ENCODE results near the gene CYP26B1. TPM values are rescaled to one million over a fixed set of nuclear protein-coding genes. Genes with fewer than 3 reads are reported as not detected.

Gene CYP26B1
- total RNA-seq, 1 experiment from 2014 or later = 0.42 TPM

GRCh38 chr2:72117718-72118117, 29.9 kb downstream of the CYP26B1 start:
- no peak overlapping the region for H3K27ac Mint-ChIP-seq
- no peak for DNase-seq (ENCODE audit: low spot score)
- H3K9me3 Mint-ChIP-seq = peaks cover 8% of the 10 kb centered on the region
- ATAC-seq = no peak
- no peaks in the 10 kb centered on the region; the same call in none of the 2 replicates for H3K27me3 Mint-ChIP-seq (ENCODE audit: low read depth)
- no peak overlapping the region for H3K4me3 Mint-ChIP-seq
- CTCF ChIA-PET = interaction anchor here (0.7 to 2.7 kb wide), 3 partner anchors 194 to 561 kb away, joined by 3 to 24 read pairs (median 9); no protein-coding TSS in a partner anchor
- POLR2A ChIA-PET = no interaction called here
- H3K36me3 Mint-ChIP-seq = no peaks in the 10 kb centered on the region; the same call in 1 of the 2 replicates
- TF ChIP-seq MYBL2 (CRISPR knock-in tag; IDR thresholded peaks at IDR 0.05) (no peak), IRF1 (CRISPR knock-in tag; IDR thresholded peaks at IDR 0.05) (no peak), ESRRA (CRISPR knock-in tag; IDR thresholded peaks at IDR 0.05; ENCODE audit: borderline replicate concordance) (no peak), ZBTB21 (CRISPR knock-in tag; IDR thresholded peaks at IDR 0.05; ENCODE audit: borderline replicate concordance) (no peak), ZNF121 (CRISPR knock-in tag; IDR thresholded peaks at IDR 0.05) (no peak), AR (CRISPR knock-in tag; IDR thresholded peaks at IDR 0.05) (no peak), FOXJ3 (CRISPR knock-in tag; IDR thresholded peaks at IDR 0.05; ENCODE audit: borderline replicate concordance) (no peak), ELF4 (CRISPR knock-in tag; IDR thresholded peaks at IDR 0.05; ENCODE audit: low read depth) (no peak), CDX4 (CRISPR knock-in tag; IDR thresholded peaks at IDR 0.05; ENCODE audit: borderline replicate concordance) (no peak), FOXP1 (CRISPR knock-in tag; IDR thresholded peaks at IDR 0.05; ENCODE audit: borderline replicate concordance) (no peak), ERG (CRISPR knock-in tag; IDR thresholded peaks at IDR 0.05) (no peak), JUN (CRISPR knock-in tag; IDR thresholded peaks at IDR 0.05) (no peak), ZNF281 (CRISPR knock-in tag; IDR thresholded peaks at IDR 0.05) (no peak), E2F5 (CRISPR knock-in tag; IDR thresholded peaks at IDR 0.05) (no peak), FOXP4 (CRISPR knock-in tag; IDR thresholded peaks at IDR 0.05) (no peak), IRF2 (CRISPR knock-in tag; IDR thresholded peaks at IDR 0.05; ENCODE audit: borderline replicate concordance, low read depth) (no peak), ZNF423 (CRISPR knock-in tag; IDR thresholded peaks at IDR 0.05) (no peak)
- H3K4me1 Mint-ChIP-seq = peaks cover 3% of the 10 kb centered on the region; the same call in 1 of the 2 replicates

All from WTC11 (cell line).